ENCODE results near the gene PDK1. TPM values are rescaled to one million over a fixed set of nuclear protein-coding genes. Genes with fewer than 3 reads are reported as not detected.

Gene PDK1
- total and polyA plus RNA-seq, 2 experiments from 2014 or later = 25.6 to 42.0 TPM

DNA sequence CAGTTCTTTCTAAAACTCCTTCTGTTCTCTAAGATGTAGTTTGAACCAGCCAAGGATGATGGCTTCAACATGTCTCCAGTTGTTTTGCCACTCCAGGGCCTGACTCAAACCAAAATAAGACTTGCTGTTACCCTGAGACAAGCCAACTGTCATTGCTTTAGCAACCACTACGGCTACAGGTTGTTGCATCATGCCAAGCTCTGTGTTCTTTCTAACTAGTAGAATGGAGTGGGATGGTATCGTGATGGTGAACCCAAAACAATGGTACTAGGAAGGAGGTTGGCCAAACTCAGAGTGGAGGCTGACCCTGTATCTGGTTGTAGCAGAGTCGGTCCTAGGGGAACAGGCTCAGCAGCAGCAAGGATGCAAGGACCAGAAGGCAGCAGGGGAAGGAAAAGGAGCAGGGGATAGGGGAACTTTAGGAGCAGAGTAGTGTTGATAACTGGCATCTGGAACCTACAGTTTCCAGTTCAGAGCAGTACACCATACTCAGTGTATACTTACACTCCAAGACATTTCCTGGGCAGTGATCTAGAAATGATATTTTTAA lies 51.6 kb downstream of the PDK1 start (continued):
- no peak for TF ChIP-seq ZNF331 (CRISPR knock-in tag; IDR thresholded peaks at IDR 0.05; ENCODE audit: low read depth)
- TF ChIP-seq EZH2 (IDR thresholded peaks at IDR 0.05; ENCODE audit: low read depth, unreplicated experiment) = no peak

GRCh38 chr2:172609488-172609887 lies 53.6 kb downstream of the PDK1 start:
- no peaks in the 10 kb centered on the region for H3K79me2 ChIP-seq (replicated peaks; ENCODE audit: insufficient read depth)
- no peaks in the 10 kb centered on the region for H3K9me2 ChIP-seq (ENCODE audit: insufficient read depth)
- H3K36me3 Mint-ChIP-seq (ENCODE audit: low read depth) = peaks cover 6% of the 10 kb centered on the region; the same call in 2 of the 3 replicates
- H2AFZ ChIP-seq = no peak overlapping the region
- TF ChIP-seq REST (IDR thresholded peaks at IDR 0.05; ENCODE audit: unreplicated experiment) (no peak), STAT1 (IDR thresholded peaks at IDR 0.05; ENCODE audit: unreplicated experiment) (no peak), EZH2 (IDR thresholded peaks at IDR 0.05; ENCODE audit: low read depth, unreplicated experiment) (no peak), CREB1 (CRISPR knock-in tag; IDR thresholded peaks at IDR 0.05; ENCODE audit: low read depth) (no peak), ETS1 (IDR thresholded peaks at IDR 0.05) (no peak), JUNB (IDR thresholded peaks at IDR 0.05; ENCODE audit: unreplicated experiment) (no peak), NANOG (IDR thresholded peaks at IDR 0.05; ENCODE audit: borderline replicate concordance) (no peak), ZNF114 (CRISPR knock-in tag; IDR thresholded peaks at IDR 0.05) (no peak), ZNF462 (CRISPR knock-in tag; IDR thresholded peaks at IDR 0.05) (no peak), POLR2AphosphoS5 (IDR thresholded peaks at IDR 0.05; ENCODE audit: low read depth) (no peak), EZH2phosphoT487 (IDR thresholded peaks at IDR 0.05; ENCODE audit: unreplicated experiment) (no peak), ZNF331 (CRISPR knock-in tag; IDR thresholded peaks at IDR 0.05; ENCODE audit: low read depth) (no peak)
- TF ChIP-seq, protein P1, sequence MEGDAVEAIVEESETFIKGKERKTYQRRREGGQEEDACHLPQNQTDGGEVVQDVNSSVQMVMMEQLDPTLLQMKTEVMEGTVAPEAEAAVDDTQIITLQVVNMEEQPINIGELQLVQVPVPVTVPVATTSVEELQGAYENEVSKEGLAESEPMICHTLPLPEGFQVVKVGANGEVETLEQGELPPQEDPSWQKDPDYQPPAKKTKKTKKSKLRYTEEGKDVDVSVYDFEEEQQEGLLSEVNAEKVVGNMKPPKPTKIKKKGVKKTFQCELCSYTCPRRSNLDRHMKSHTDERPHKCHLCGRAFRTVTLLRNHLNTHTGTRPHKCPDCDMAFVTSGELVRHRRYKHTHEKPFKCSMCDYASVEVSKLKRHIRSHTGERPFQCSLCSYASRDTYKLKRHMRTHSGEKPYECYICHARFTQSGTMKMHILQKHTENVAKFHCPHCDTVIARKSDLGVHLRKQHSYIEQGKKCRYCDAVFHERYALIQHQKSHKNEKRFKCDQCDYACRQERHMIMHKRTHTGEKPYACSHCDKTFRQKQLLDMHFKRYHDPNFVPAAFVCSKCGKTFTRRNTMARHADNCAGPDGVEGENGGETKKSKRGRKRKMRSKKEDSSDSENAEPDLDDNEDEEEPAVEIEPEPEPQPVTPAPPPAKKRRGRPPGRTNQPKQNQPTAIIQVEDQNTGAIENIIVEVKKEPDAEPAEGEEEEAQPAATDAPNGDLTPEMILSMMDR (conservative IDR thresholded peaks at IDR 0.05; ENCODE audit: low read depth in 2 of 2) = no peak
- ATAC-seq (no peak), DNase-seq (ENCODE audit: low spot score) (no peak)
- no peak overlapping the region for H3K4me3 ChIP-seq
- H3K36me3 ChIP-seq (ENCODE audit: insufficient read depth) = no peaks in the 10 kb centered on the region
- H3K4me1 Mint-ChIP-seq = no peaks in the 10 kb centered on the region
- H3F3A ChIP-seq (replicated peaks; ENCODE audit: low read depth) = no peaks in the 10 kb centered on the region
- H3K4me1 ChIP-seq (ENCODE audit: insufficient read depth) = no peaks in the 10 kb centered on the region
- H3K4me2 ChIP-seq = no peak overlapping the region
- H3K27ac ChIP-seq (ENCODE audit: low read depth) = no peak overlapping the region
- no peak overlapping the region for H3K4me3 Mint-ChIP-seq
- no peaks in the 10 kb centered on the region for H3K9me3 Mint-ChIP-seq
- H4K20me1 ChIP-seq (replicated peaks; ENCODE audit: insufficient read depth) = no peaks in the 10 kb centered on the region; the same call in 1 of the 2 replicates
- H3K27me3 Mint-ChIP-seq (ENCODE audit: insufficient read depth, low read depth, poor library complexity) = no peaks in the 10 kb centered on the region
- H3K27ac Mint-ChIP-seq = no peak overlapping the region
- H3K27me3 ChIP-seq (ENCODE audit: insufficient read depth) = no peaks in the 10 kb centered on the region
